B cell (primary cell): Measurements from ENCODE around the gene ULK4. TPM values are rescaled to one million over a fixed set of nuclear protein-coding genes. Genes with fewer than 3 reads are reported as not detected.

Experiments
- ATAC-seq: fragments of 200-7000 bp; cut with Tn5 transposase; one replicate; pipeline ENCODE4 v1.10.0; 2021; ENCODE audit warnings: low read depth, mild to moderate bottlenecking, moderate number of reproducible peaks, moderate library complexity
- CTCF ChIA-PET: fragments of 350-600 bp; sonication (Branson Sonifier 250); formaldehyde crosslinking; loops from one replicate; lab custom pipeline; 2021; ENCODE audit warnings: antibody characterized with exemption, inconsistent platforms; lab: Charles Lee
- POLR2A ChIA-PET: fragments of 350-600 bp; sonication (Branson Sonifier 250); formaldehyde crosslinking; loops from one replicate; lab custom pipeline; 2021; ENCODE audit warnings: antibody characterized with exemption; lab: Charles Lee
- DNase-seq: peaks from one replicate; pipeline ENCODE4 v3.0.0; 2013
- H2AFZ ChIP-seq: 2 replicates; pipeline ENCODE4 v1.6.1; 2012; ENCODE audit warnings: mild to moderate bottlenecking, low read depth, low read length; ENCODE audit not compliant: insufficient read depth, poor library complexity, severe bottlenecking
- H3K27ac ChIP-seq, 2 donors: 1 replicate in 1 of 2; 2 replicates in 1 of 2; pipeline ENCODE4 v1.5.1; 2012 to 2013; ENCODE audit warnings: low read length in 2 of 2, mild to moderate bottlenecking in 2 of 2, moderate library complexity in 1 of 2
- H3K27me3 ChIP-seq, 4 experiments: fragments of 200-600 bp in 1 of 4; sonication (generic) in 1 of 4; replicated peaks in 1 of 4; 1 replicate in 2 of 4; 2 replicates in 2 of 4; pipeline versions ENCODE4 v1.6.1 to v1.7.0; 2013 to 2016; ENCODE audit warnings: low read length in 3 of 4, mild to moderate bottlenecking in 2 of 4, mixed read lengths in 1 of 4, moderate library complexity in 1 of 4; ENCODE audit not compliant: insufficient read depth in 4 of 4, control insufficient read depth in 3 of 4; ENCODE audit errors: control extremely low read depth in 1 of 4
- H3K36me3 ChIP-seq, 2 experiments: replicated peaks in 1 of 2; 1 replicate in 1 of 2; 2 replicates in 1 of 2; pipeline versions ENCODE4 v1.6.1 to v1.7.1; 2013; ENCODE audit warnings: low read length in 1 of 2; ENCODE audit not compliant: insufficient read depth in 2 of 2, control insufficient read depth in 1 of 2; ENCODE audit errors: control extremely low read depth in 1 of 2, extremely low read depth in 1 of 2
- H3K4me1 ChIP-seq, 2 donors: fragments of 200-600 bp in 1 of 2; sonication (generic) in 1 of 2; 1 replicate in 1 of 2; 2 replicates in 1 of 2; pipeline versions ENCODE4 v1.5.1 to v1.6.1; 2013 to 2017; ENCODE audit warnings: low read length in 2 of 2; ENCODE audit not compliant: control insufficient read depth in 2 of 2, insufficient read depth in 2 of 2
- H3K4me2 ChIP-seq: replicated peaks from 2 replicates; pipeline ENCODE3; 2012; ENCODE audit warnings: mild to moderate bottlenecking, low read depth, low read length; ENCODE audit not compliant: poor library complexity, severe bottlenecking
- H3K4me3 ChIP-seq, 5 experiments: fragments of 200-600 bp in 1 of 5; sonication (generic) in 1 of 5; 1 replicate in 3 of 5; 2 replicates in 2 of 5; pipeline versions ENCODE4 v1.5.1 to v1.7.0; 2011 to 2016; ENCODE audit warnings: low read length in 4 of 5, mild to moderate bottlenecking in 4 of 5, low read depth in 2 of 5, control low read depth in 1 of 5, moderate library complexity in 1 of 5; ENCODE audit not compliant: insufficient read depth in 1 of 5; ENCODE audit errors: control extremely low read depth in 1 of 5, extremely low read depth in 1 of 5
- H3K79me2 ChIP-seq: fragments of 200-600 bp; sonication (generic); one replicate; pipeline ENCODE4 v1.6.0; 2016; ENCODE audit warnings: low read length; ENCODE audit not compliant: control insufficient read depth, insufficient read depth
- H3K9ac ChIP-seq: fragments of 200-600 bp; sonication (generic); 2 replicates; pipeline ENCODE4 v1.6.1; 2017; ENCODE audit warnings: mild to moderate bottlenecking, low read length, moderate library complexity
- H3K9me3 ChIP-seq, 3 donors: one replicate each; pipeline versions ENCODE4 v1.6.1 to v1.7.1; 2013; ENCODE audit warnings: low read length in 2 of 3; ENCODE audit not compliant: control insufficient read depth in 2 of 3, insufficient read depth in 1 of 3; ENCODE audit errors: control extremely low read depth in 1 of 3
- H4K20me1 ChIP-seq: 2 replicates; pipeline ENCODE4 v1.6.0; 2012; ENCODE audit warnings: mild to moderate bottlenecking, low read length; ENCODE audit not compliant: insufficient read depth, control insufficient read depth, poor library complexity, severe bottlenecking
- H3K27ac Mint-ChIP-seq: one replicate; pipeline ENCODE4 v1.8.0; 2021; ENCODE audit warnings: mixed read lengths
- H3K27me3 Mint-ChIP-seq: one replicate; pipeline ENCODE4 v1.8.0; 2021; ENCODE audit warnings: mixed read lengths
- H3K4me1 Mint-ChIP-seq: one replicate; pipeline ENCODE4 v1.8.0; 2021; ENCODE audit warnings: mixed read lengths
- H3K4me3 Mint-ChIP-seq: one replicate; pipeline ENCODE4 v1.8.0; 2021; ENCODE audit warnings: mixed read lengths
- H3K9me3 Mint-ChIP-seq: one replicate; pipeline ENCODE4 v1.8.0; 2022; ENCODE audit warnings: mixed read lengths; ENCODE audit not compliant: insufficient read depth
- EZH2 ChIP-seq: IDR thresholded peaks from 2 replicates; pipeline ENCODE4 v1.6.1; 2012; ENCODE audit warnings: borderline replicate concordance, low read depth, mild to moderate bottlenecking, moderate library complexity, low read length; ENCODE audit not compliant: insufficient read depth, poor library complexity, severe bottlenecking
- WGBS: methylation state at CpG from one replicate; pipeline ENCODE4 v1.1.5; 2013; ENCODE audit warnings: missing lambda C conversion rate; ENCODE audit not compliant: insufficient coverage; 5-methylcytosine and 5-hydroxymethylcytosine counted together
- intact Hi-C: fragments of 100-400 bp; cut with micrococcal nuclease; formaldehyde crosslinking; loops from one replicate; pipeline ENCODE4 v1.10.0; 2022
- polyA plus RNA-seq: library from polyadenylated mRNA; depleted of rRNA; stranded (reverse); fragments of >200 nt; gene quantifications from 2 replicates; pipeline ENCODE4 v1.2.3, GENCODE V29; 2012
- total RNA-seq, 2 donors: library from RNA; stranded (reverse); fragments of 120-200 nt in 1 of 2; gene quantifications; 1 replicate in 1 of 2; 2 replicates in 1 of 2; pipeline versions ENCODE4 v1.2.3 to v1.2.4, GENCODE V29; 2013 to 2022
- TF ChIP-seq, protein P1 (sequence below): fragments of 200-600 bp; IDR thresholded peaks from one replicate; pipeline ENCODE4 v1.8.0; 2022; ENCODE audit warnings: antibody characterized with exemption, mild to moderate bottlenecking

Gene ULK4
- total and polyA plus RNA-seq, 2 donors (not counting 1 experiment from before 2014, with no cell fraction given), result 5.2 to 33.7 TPM

DNA sequence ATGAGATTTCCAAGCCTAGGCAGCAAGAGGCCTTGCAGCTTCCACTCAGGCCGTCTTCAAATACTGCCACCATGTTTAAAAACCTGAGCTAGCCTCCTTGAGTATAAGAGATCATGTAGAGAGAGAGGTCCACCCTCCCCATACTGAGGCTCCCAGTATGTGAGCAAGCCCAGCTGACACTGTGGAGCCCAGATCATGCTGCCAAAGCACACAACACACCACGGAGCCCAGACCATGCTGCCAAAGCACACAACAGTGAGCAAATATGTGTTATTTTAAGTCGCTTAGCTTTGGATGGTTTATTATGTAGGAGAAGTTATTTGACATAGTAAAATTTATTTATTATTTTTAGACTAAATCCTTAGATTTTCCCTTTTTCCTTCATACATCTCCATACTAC lies 428.9 kb downstream of the ULK4 start:
- no CpG with 5 or more reads among the region's 3 CpGs for WGBS
- Mint-ChIP-seq H3K4me1 (no peaks in the 10 kb centered on the region), H3K27ac (no peak overlapping the region), H3K4me3 (no peak overlapping the region), H3K27me3 (no peaks in the 10 kb centered on the region), H3K9me3 (no peaks in the 10 kb centered on the region)
- no peak for TF ChIP-seq EZH2
- TF ChIP-seq, protein P1, sequence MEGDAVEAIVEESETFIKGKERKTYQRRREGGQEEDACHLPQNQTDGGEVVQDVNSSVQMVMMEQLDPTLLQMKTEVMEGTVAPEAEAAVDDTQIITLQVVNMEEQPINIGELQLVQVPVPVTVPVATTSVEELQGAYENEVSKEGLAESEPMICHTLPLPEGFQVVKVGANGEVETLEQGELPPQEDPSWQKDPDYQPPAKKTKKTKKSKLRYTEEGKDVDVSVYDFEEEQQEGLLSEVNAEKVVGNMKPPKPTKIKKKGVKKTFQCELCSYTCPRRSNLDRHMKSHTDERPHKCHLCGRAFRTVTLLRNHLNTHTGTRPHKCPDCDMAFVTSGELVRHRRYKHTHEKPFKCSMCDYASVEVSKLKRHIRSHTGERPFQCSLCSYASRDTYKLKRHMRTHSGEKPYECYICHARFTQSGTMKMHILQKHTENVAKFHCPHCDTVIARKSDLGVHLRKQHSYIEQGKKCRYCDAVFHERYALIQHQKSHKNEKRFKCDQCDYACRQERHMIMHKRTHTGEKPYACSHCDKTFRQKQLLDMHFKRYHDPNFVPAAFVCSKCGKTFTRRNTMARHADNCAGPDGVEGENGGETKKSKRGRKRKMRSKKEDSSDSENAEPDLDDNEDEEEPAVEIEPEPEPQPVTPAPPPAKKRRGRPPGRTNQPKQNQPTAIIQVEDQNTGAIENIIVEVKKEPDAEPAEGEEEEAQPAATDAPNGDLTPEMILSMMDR, result no peak
- Histone ChIP-seq H3K27ac (no peak overlapping the region), H2AFZ (no peak overlapping the region), H3K4me1 (no peaks in the 10 kb centered on the region), H4K20me1 (no peaks in the 10 kb centered on the region), H3K4me2 (no peak overlapping the region), H3K9ac (no peak overlapping the region), H3K9me3 (peaks cover 0 to 3% (median 0%) of the 10 kb centered on the region in 3 donors), H3K4me3 (no peak overlapping the region), H3K79me2 (no peaks in the 10 kb centered on the region), H3K27me3 (no peaks in the 10 kb centered on the region), H3K36me3 (no peaks in the 10 kb centered on the region)
- ChIA-PET POLR2A (no interaction called here), CTCF (no interaction called here)
- intact Hi-C loops, result no loop called here
- no peak for ATAC-seq
- no peak for DNase-seq

DNA sequence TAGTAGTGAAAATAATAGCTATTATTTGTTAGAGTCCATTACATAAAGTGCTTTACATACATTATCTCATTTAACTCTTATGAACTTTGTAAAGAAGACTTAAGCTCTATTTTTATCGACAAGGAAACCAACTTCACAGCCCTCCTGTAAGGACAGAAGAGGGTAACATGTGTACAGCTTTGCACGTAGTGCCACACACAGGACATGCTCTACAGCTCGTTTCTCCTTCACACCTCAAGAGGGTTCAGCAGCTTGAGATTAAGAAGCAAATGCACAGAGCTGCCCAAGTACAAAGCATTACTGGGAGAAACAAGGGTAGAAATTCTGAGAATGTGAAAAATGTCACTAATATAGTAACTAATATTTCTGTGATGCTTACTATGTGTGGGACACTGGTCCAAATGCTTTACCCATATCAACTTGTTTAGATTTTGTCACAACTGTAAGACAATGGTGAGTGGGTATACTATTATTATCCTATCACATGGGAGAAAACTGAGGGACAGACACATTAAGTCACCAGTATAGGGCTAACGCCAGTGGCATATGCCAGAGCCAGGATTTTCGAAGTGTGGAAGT lies 434.8 kb downstream of the ULK4 start:
- Mint-ChIP-seq H3K4me3 (no peak overlapping the region), H3K27ac (no peak overlapping the region), H3K4me1 (peaks cover 16% of the 10 kb centered on the region), H3K27me3 (no peaks in the 10 kb centered on the region), H3K9me3 (no peaks in the 10 kb centered on the region)
- H3K4me1 ChIP-seq, result peaks cover 2 to 8% of the 10 kb centered on the region in 2 donors
- H3K27me3 ChIP-seq, result no peaks in the 10 kb centered on the region
- no peaks in the 10 kb centered on the region for H3K36me3 ChIP-seq
- no peak overlapping the region for H3K27ac ChIP-seq
- H3K4me3 ChIP-seq, result no peak overlapping the region
- no peak overlapping the region for H3K9ac ChIP-seq
- H3K9me3 ChIP-seq, result no peaks in the 10 kb centered on the region
- CTCF ChIA-PET, result no interaction called here
- DNase-seq (no peak), ATAC-seq (no peak)
- no peak overlapping the region for H2AFZ ChIP-seq
- no peak for TF ChIP-seq EZH2
- TF ChIP-seq, protein P1, result no peak
- H3K4me2 ChIP-seq, result no peak overlapping the region
- intact Hi-C loops, result no loop called here
- H3K79me2 ChIP-seq, result no peaks in the 10 kb centered on the region
- WGBS, result 92% methylated on average over 2 of the region's 5 CpGs
- no peaks in the 10 kb centered on the region for H4K20me1 ChIP-seq
- POLR2A ChIA-PET, result no interaction called here
